Bronchial epithelial cell (primary cell): ENCODE measurements around the gene CHTF18. TPM values are rescaled to one million over a fixed set of nuclear protein-coding genes. Genes with fewer than 3 reads are reported as not detected.
"Not testable (repeated sequence)": the region's sequence is repeated elsewhere in the genome, so short reads cannot be mapped to it uniquely, and the experiment has no call there.

Experiments
- DNase-seq: peaks from one replicate; pipeline ENCODE4 v3.0.0-alpha.2; 2010; ENCODE audit warnings: low read depth
- FAIRE-seq: peaks from 2 replicates; lab custom pipeline; 2011; peaks lifted over from hg19 to GRCh38; lab: Jason Lieb, UNC
- H3K27me3 ChIP-seq: 2 replicates; pipeline ENCODE4 v1.5.1; 2011; ENCODE audit warnings: low read length; ENCODE audit not compliant: control insufficient read depth, insufficient read depth
- H3K36me3 ChIP-seq: 2 replicates; pipeline ENCODE4 v1.5.1; 2011; ENCODE audit warnings: low read length; ENCODE audit not compliant: control insufficient read depth, insufficient read depth
- H3K4me3 ChIP-seq: 2 replicates; pipeline ENCODE4 v1.5.1; 2011; ENCODE audit warnings: mild to moderate bottlenecking, low read depth, low read length, control low read depth
- CTCF ChIP-seq: IDR thresholded peaks from 2 replicates; pipeline ENCODE4 v1.5.1; 2011; ENCODE audit warnings: mild to moderate bottlenecking, moderate library complexity, low read length, control low read depth, inconsistent platforms; ENCODE audit not compliant: insufficient read depth, severe bottlenecking
- total RNA-seq: library from RNA; depleted of rRNA; stranded (reverse); fragments of >200 nt; gene quantifications from 2 replicates; pipeline ENCODE4 v1.2.1, GENCODE V29; 2014

The CHTF18 gene
- total RNA-seq, 1 donor from 2014 or later = 1.6 TPM

- Histone ChIP-seq H3K4me3 (no peak overlapping the region), H3K27me3 (peaks cover 3% of the 10 kb centered on the region), H3K36me3 (no peaks in the 10 kb centered on the region)
- no peak for DNase-seq
- no peak for TF ChIP-seq CTCF
- FAIRE-seq = no peak
Observed at GRCh38 chr16:817001-817906, 28.8 kb downstream of the CHTF18 start.

GRCh38 chr16:818132-818531 is 29.7 kb downstream of the CHTF18 start:
- Histone ChIP-seq H3K4me3 (no peak overlapping the region), H3K27me3 (peaks cover 3% of the 10 kb centered on the region), H3K36me3 (no peaks in the 10 kb centered on the region)
- DNase-seq = no peak
- TF ChIP-seq CTCF = no peak
- FAIRE-seq = no peak

GRCh38 chr16:818592-818991 is 30.2 kb downstream of the CHTF18 start:
- TF ChIP-seq CTCF = no peak
- Histone ChIP-seq H3K27me3 (no peaks in the 10 kb centered on the region), H3K36me3 (no peaks in the 10 kb centered on the region), H3K4me3 (no peak overlapping the region)
- DNase-seq = no peak
- peak; percentile 100 for FAIRE-seq

GRCh38 chr16:819336-820043 is 31.1 kb downstream of the CHTF18 start:
- no peak for FAIRE-seq
- Histone ChIP-seq H3K4me3 (no peak overlapping the region), H3K27me3 (no peaks in the 10 kb centered on the region), H3K36me3 (no peaks in the 10 kb centered on the region)
- TF ChIP-seq CTCF = no peak
- DNase-seq = no peak

- H3K27me3 ChIP-seq, H3K4me3 ChIP-seq, DNase-seq: not testable (repeated sequence)
Observed at GRCh38 chr16:820044-820408, 31.6 kb downstream of the CHTF18 start.

GRCh38 chr16:820748-821147 is 32.3 kb downstream of the CHTF18 start:
- Histone ChIP-seq H3K36me3 (no peaks in the 10 kb centered on the region), H3K4me3 (no peak overlapping the region), H3K27me3 (no peaks in the 10 kb centered on the region)
- TF ChIP-seq CTCF = no peak
- DNase-seq (no peak), FAIRE-seq (no peak)

More at GRCh38 chr16:820044-820408, 31.6 kb downstream of the CHTF18 start:
- H3K36me3 ChIP-seq, FAIRE-seq: not testable (repeated sequence)
